MM.1S (cell line): ENCODE data around the gene CBARP.

ENCODE experiments used
- DNase-seq: peaks from one replicate; pipeline ENCODE4 v3.0.0-alpha.2; 2015
- H2AFZ ChIP-seq: fragments of 300-600 bp; sonication (generic); 2 replicates; pipeline ENCODE4 v1.6.0; 2016; ENCODE audit warnings: antibody characterized with exemption, low read length
- H3F3A ChIP-seq: fragments of 300-600 bp; sonication (generic); 2 replicates; pipeline ENCODE4 v1.6.1; 2016; ENCODE audit warnings: mild to moderate bottlenecking, antibody characterized with exemption, low read length, moderate library complexity, mixed read lengths; ENCODE audit not compliant: insufficient read depth
- H3K27ac ChIP-seq: fragments of 300-600 bp; sonication (generic); 2 replicates; pipeline ENCODE4 v1.5.1; 2016; ENCODE audit warnings: mild to moderate bottlenecking, low read length
- H3K27me3 ChIP-seq: fragments of 300-600 bp; sonication (generic); replicated peaks from 2 replicates; pipeline ENCODE4 v1.6.0; 2016; ENCODE audit warnings: low read length; ENCODE audit not compliant: insufficient read depth
- H3K36me3 ChIP-seq: fragments of 300-600 bp; sonication (generic); replicated peaks from 2 replicates; pipeline ENCODE4 v1.6.1; 2016; ENCODE audit warnings: mild to moderate bottlenecking, low read length, mixed read lengths; ENCODE audit not compliant: insufficient read depth
- H3K4me1 ChIP-seq: fragments of 300-600 bp; sonication (generic); 2 replicates; pipeline ENCODE4 v1.6.1; 2016; ENCODE audit warnings: low read length, mixed read lengths
- H3K4me2 ChIP-seq: fragments of 300-600 bp; sonication (generic); 2 replicates; pipeline ENCODE4 v1.6.0; 2016; ENCODE audit warnings: low read depth, low read length
- H3K4me3 ChIP-seq: fragments of 300-600 bp; sonication (generic); 2 replicates; pipeline ENCODE4 v1.5.1; 2016; ENCODE audit warnings: low read length, mixed read lengths
- H3K79me2 ChIP-seq: fragments of 300-600 bp; sonication (generic); 2 replicates; pipeline ENCODE4 v1.6.1; 2016; ENCODE audit warnings: mixed run types, low read length, mixed read lengths
- H3K9ac ChIP-seq: fragments of 300-600 bp; sonication (generic); 2 replicates; pipeline ENCODE4 v1.6.1; 2016; ENCODE audit warnings: low read length, mixed read lengths
- H3K9me2 ChIP-seq: fragments of 300-600 bp; sonication (generic); replicated peaks from 2 replicates; pipeline ENCODE4 v1.6.1; 2016; ENCODE audit warnings: mild to moderate bottlenecking, low read length, mixed read lengths; ENCODE audit not compliant: insufficient read depth
- H3K9me3 ChIP-seq: fragments of 300-600 bp; sonication (generic); replicated peaks from 2 replicates; pipeline ENCODE4 v1.6.1; 2016; ENCODE audit warnings: mild to moderate bottlenecking, low read length, mixed read lengths; ENCODE audit not compliant: insufficient read depth
- H4K20me1 ChIP-seq: fragments of 300-600 bp; sonication (generic); 2 replicates; pipeline ENCODE4 v1.6.1; 2016; ENCODE audit warnings: mild to moderate bottlenecking, low read length, moderate library complexity, mixed read lengths; ENCODE audit not compliant: insufficient read depth
- CTCF ChIP-seq: fragments of 300-600 bp; sonication (generic); IDR thresholded peaks from 2 replicates; pipeline ENCODE4 v1.5.1; 2016; ENCODE audit warnings: antibody characterized with exemption, low read length, mixed read lengths
- EZH2 ChIP-seq: fragments of 300-600 bp; sonication (generic); optimal IDR thresholded peaks from 2 replicates; pipeline ENCODE3; 2017; ENCODE audit warnings: low read depth, mild to moderate bottlenecking, antibody characterized with exemption, low read length, mixed read lengths
- EZH2phosphoT487 ChIP-seq: fragments of 300-600 bp; sonication (generic); IDR thresholded peaks from 2 replicates; pipeline ENCODE4 v1.6.1; 2018; ENCODE audit warnings: antibody characterized with exemption, low read length

CBARP gene

GRCh38 chr19:1236576-1236975, 1.2 kb downstream of the CBARP start:
- Histone ChIP-seq H3K27ac (no peak overlapping the region), H2AFZ (no peak overlapping the region), H3K9me2 (no peaks in the 10 kb centered on the region), H3K9me3 (no peaks in the 10 kb centered on the region), H3K4me3 (no peak overlapping the region), H3K9ac (no peak overlapping the region), H3K4me2 (no peak overlapping the region), H3K4me1 (peaks cover 7% of the 10 kb centered on the region), H3K36me3 (no peaks in the 10 kb centered on the region), H3F3A (peaks cover 23% of the 10 kb centered on the region), H3K79me2 (no peaks in the 10 kb centered on the region), H4K20me1 (no peaks in the 10 kb centered on the region), H3K27me3 (peaks cover 77% of the 10 kb centered on the region)
- no peak for DNase-seq
- TF ChIP-seq EZH2phosphoT487 (no peak), EZH2 (no peak), CTCF (no peak)

GRCh38 chr19:1235625-1236538, 1.9 kb downstream of the CBARP start:
- H3K4me2 ChIP-seq: no peak overlapping the region
- H3K79me2 ChIP-seq: no peaks in the 10 kb centered on the region
- DNase-seq: no peak
- no peaks in the 10 kb centered on the region for H3K36me3 ChIP-seq
- no peaks in the 10 kb centered on the region for H3K9me2 ChIP-seq
- peaks cover 17% of the 10 kb centered on the region for H3F3A ChIP-seq
- H3K27me3 ChIP-seq: peaks cover 79% of the 10 kb centered on the region
- H3K27ac ChIP-seq: no peak overlapping the region
- H3K9ac ChIP-seq: no peak overlapping the region
- H2AFZ ChIP-seq: no peak overlapping the region
- H4K20me1 ChIP-seq: no peaks in the 10 kb centered on the region
- TF ChIP-seq EZH2phosphoT487 (no peak), EZH2 (no peak), CTCF (no peak)
- no peaks in the 10 kb centered on the region for H3K9me3 ChIP-seq
- no peak overlapping the region for H3K4me3 ChIP-seq
- H3K4me1 ChIP-seq: peaks cover 2% of the 10 kb centered on the region

GRCh38 chr19:1234955-1235380, 2.8 kb downstream of the CBARP start:
- no peak overlapping the region for H2AFZ ChIP-seq
- H3K4me3 ChIP-seq: no peak overlapping the region
- no peaks in the 10 kb centered on the region for H3K9me3 ChIP-seq
- no peak for TF ChIP-seq CTCF
- TF ChIP-seq EZH2phosphoT487: no peak
- no peak for TF ChIP-seq EZH2
- H3K9me2 ChIP-seq: no peaks in the 10 kb centered on the region
- no peak overlapping the region for H3K9ac ChIP-seq
- peaks cover 78% of the 10 kb centered on the region for H3K27me3 ChIP-seq
- no peaks in the 10 kb centered on the region for H3K36me3 ChIP-seq
- H3F3A ChIP-seq: peaks cover 13% of the 10 kb centered on the region
- H3K79me2 ChIP-seq: no peaks in the 10 kb centered on the region
- H4K20me1 ChIP-seq: no peaks in the 10 kb centered on the region
- no peak overlapping the region for H3K27ac ChIP-seq
- H3K4me1 ChIP-seq: no peaks in the 10 kb centered on the region
- DNase-seq: no peak
- H3K4me2 ChIP-seq: no peak overlapping the region
